HFFc6 (cell line): ENCODE data around the gene KIF3C. TPM values are rescaled to one million over a fixed set of nuclear protein-coding genes. Genes with fewer than 3 reads are reported as not detected.
A peak's percentile ranks its signal among the peaks of the same experiment; 100 is the strongest.

ENCODE experiments used
- DNase-seq: peaks from one replicate; pipeline ENCODE4 v3.0.0-alpha.2; 2018
- H3K27ac Mint-ChIP-seq: 2 replicates; pipeline ENCODE4 v1.8.0; 2020; ENCODE audit warnings: mild to moderate bottlenecking, mixed read lengths
- H3K27me3 Mint-ChIP-seq: 2 replicates; pipeline ENCODE4 v1.8.0; 2021; ENCODE audit warnings: mild to moderate bottlenecking, moderate library complexity, mixed read lengths; ENCODE audit not compliant: insufficient read depth
- H3K36me3 Mint-ChIP-seq: 2 replicates; pipeline ENCODE4 v1.8.0; 2021; ENCODE audit warnings: low read depth, mixed read lengths
- H3K4me1 Mint-ChIP-seq: 2 replicates; pipeline ENCODE4 v1.8.0; 2020; ENCODE audit warnings: low read depth, mixed read lengths
- H3K4me3 Mint-ChIP-seq: 2 replicates; pipeline ENCODE4 v1.8.0; 2020; ENCODE audit warnings: mild to moderate bottlenecking, moderate library complexity, mixed read lengths
- H3K9me3 Mint-ChIP-seq: 2 replicates; pipeline ENCODE4 v1.8.0; 2020; ENCODE audit warnings: mild to moderate bottlenecking, mixed read lengths
- total RNA-seq, 6 experiments: library from RNA; stranded (reverse); fragmentation: NEBNext Ultra II Directional; extraction: Animal tissue kit (Norgen Biotek cat#: 25700); gene quantifications; 2 replicates in 1 of 6; 3 replicates in 5 of 6; pipeline ENCODE4 v1.2.3, GENCODE V29; 2021
- TF ChIP-seq, protein P1 (sequence below): fragments of 200-600 bp; sonication (generic); IDR thresholded peaks from 2 replicates; pipeline ENCODE4 v1.5.0; 2021; ENCODE audit warnings: antibody characterized with exemption, mild to moderate bottlenecking

Gene KIF3C
- total RNA-seq, 6 experiments from 2014 or later = 18.0 to 21.1 (median 19.7) TPM

- no peak overlapping the region for H3K4me3 Mint-ChIP-seq
- no peaks in the 10 kb centered on the region for H3K9me3 Mint-ChIP-seq
- H3K27ac Mint-ChIP-seq = no peak overlapping the region
- no peaks in the 10 kb centered on the region for H3K36me3 Mint-ChIP-seq
- peaks cover 8% of the 10 kb centered on the region for H3K27me3 Mint-ChIP-seq
- TF ChIP-seq, protein P1, sequence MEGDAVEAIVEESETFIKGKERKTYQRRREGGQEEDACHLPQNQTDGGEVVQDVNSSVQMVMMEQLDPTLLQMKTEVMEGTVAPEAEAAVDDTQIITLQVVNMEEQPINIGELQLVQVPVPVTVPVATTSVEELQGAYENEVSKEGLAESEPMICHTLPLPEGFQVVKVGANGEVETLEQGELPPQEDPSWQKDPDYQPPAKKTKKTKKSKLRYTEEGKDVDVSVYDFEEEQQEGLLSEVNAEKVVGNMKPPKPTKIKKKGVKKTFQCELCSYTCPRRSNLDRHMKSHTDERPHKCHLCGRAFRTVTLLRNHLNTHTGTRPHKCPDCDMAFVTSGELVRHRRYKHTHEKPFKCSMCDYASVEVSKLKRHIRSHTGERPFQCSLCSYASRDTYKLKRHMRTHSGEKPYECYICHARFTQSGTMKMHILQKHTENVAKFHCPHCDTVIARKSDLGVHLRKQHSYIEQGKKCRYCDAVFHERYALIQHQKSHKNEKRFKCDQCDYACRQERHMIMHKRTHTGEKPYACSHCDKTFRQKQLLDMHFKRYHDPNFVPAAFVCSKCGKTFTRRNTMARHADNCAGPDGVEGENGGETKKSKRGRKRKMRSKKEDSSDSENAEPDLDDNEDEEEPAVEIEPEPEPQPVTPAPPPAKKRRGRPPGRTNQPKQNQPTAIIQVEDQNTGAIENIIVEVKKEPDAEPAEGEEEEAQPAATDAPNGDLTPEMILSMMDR = no peak
- peaks cover 28% of the 10 kb centered on the region for H3K4me1 Mint-ChIP-seq
- peak; percentile 79 for DNase-seq
Observed at GRCh38 chr2:25885933-25886332, 96.4 kb downstream of the KIF3C start.

- no peak for DNase-seq
- no peaks in the 10 kb centered on the region for H3K9me3 Mint-ChIP-seq
- H3K27ac Mint-ChIP-seq = no peak overlapping the region
- no peaks in the 10 kb centered on the region; the same call in 1 of the 2 replicates for H3K27me3 Mint-ChIP-seq
- TF ChIP-seq, protein P1 = no peak
- peaks cover 56% of the 10 kb centered on the region for H3K4me1 Mint-ChIP-seq
- no peak overlapping the region for H3K4me3 Mint-ChIP-seq
- H3K36me3 Mint-ChIP-seq = no peaks in the 10 kb centered on the region
Observed at GRCh38 chr2:25881764-25882163, 100.5 kb downstream of the KIF3C start.

DNA sequence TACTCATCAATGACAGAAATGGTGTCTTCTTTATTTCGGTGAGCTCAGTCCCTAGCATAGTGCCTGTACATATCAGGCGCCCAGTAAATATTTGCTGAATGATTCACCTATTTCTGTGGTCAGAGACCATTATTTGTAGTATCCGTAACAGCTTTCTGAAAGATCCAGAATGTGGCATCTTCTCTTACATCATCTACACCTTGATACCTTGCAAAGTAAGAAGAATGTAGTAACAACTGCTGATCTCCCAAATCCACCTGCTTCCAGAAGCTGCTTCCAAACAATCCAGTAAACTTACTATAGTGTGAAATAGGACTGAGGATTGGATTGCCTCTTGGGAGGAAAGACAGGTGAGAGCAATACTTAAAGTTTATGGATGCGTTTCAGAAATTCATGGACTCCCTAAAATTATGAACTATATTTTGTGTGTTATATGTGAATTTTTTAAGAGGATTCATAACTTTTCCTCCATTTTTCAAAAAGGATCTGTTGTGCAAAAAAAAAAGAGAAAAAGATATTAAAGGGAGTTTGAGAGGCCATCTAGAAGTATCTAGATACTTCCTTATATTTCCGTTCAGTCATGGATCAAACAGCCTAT is 103.1 kb downstream of the KIF3C start:
- Mint-ChIP-seq H3K27me3 (no peaks in the 10 kb centered on the region; the same call in 1 of the 2 replicates), H3K4me3 (peak overlapping the region; percentile 99), H3K9me3 (no peaks in the 10 kb centered on the region), H3K4me1 (peaks cover 59% of the 10 kb centered on the region), H3K27ac (peak overlapping the region; percentile 98), H3K36me3 (no peaks in the 10 kb centered on the region)
- peak; percentile 74 for DNase-seq
- TF ChIP-seq, protein P1 = no peak

DNA sequence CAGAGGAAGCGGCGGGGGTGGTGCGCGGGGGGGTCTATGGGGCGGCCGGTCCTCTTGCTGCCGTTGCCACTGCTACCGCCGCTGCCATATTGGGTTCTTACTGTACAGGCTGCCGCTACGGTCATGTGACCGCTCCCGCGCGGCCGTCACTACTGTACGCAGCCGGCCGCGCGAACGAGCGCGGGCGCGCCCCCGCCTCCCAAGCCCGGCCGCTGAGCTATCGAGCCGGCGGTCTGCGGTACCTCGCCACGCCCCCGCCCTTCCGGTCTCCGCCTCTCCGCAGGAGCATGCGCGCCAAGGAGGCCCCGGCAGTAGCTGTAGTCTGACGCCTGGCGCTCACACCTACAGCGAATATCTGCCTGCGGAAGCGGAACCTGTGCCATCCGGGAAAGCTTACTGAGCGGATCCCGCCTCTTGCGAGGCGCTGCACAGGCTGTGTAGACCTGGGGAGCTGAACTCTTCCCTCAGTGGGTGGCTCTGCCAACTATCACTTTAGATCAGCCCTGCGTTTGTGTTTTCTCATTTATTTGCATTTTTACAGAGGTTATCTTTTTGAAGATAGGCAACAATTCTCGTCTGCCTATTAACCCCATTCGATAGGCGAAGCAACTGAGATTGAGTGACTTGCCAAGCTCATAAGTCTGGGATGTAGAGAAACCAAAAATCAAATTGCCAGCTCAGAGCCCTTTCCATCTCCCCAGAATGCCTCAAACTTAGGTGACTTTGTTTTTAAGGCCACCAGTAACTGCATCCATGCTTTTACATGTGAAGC is 103.8 kb downstream of the KIF3C start, which contains the start of gene ASXL2:
Gene ASXL2 (minus strand): TSS at position 127 of the 772 bp plus-strand sequence. CDS start 265 bp downstream, outside the sequence.
- Mint-ChIP-seq H3K27ac (peak within 1 kb of the TSS; percentile 98), H3K27me3 (no peaks in the 10 kb centered on the region; the same call in 1 of the 2 replicates), H3K36me3 (0 out of 2 replicates have a peak, but pooled peaks cover 4% of the 10 kb centered on the region), H3K9me3 (no peaks in the 10 kb centered on the region), H3K4me1 (peaks cover 59% of the 10 kb centered on the region), H3K4me3 (peak within 1 kb of the TSS; percentile 99)
- TF ChIP-seq, protein P1 = no peak
- peak; percentile 94 for DNase-seq

DNA sequence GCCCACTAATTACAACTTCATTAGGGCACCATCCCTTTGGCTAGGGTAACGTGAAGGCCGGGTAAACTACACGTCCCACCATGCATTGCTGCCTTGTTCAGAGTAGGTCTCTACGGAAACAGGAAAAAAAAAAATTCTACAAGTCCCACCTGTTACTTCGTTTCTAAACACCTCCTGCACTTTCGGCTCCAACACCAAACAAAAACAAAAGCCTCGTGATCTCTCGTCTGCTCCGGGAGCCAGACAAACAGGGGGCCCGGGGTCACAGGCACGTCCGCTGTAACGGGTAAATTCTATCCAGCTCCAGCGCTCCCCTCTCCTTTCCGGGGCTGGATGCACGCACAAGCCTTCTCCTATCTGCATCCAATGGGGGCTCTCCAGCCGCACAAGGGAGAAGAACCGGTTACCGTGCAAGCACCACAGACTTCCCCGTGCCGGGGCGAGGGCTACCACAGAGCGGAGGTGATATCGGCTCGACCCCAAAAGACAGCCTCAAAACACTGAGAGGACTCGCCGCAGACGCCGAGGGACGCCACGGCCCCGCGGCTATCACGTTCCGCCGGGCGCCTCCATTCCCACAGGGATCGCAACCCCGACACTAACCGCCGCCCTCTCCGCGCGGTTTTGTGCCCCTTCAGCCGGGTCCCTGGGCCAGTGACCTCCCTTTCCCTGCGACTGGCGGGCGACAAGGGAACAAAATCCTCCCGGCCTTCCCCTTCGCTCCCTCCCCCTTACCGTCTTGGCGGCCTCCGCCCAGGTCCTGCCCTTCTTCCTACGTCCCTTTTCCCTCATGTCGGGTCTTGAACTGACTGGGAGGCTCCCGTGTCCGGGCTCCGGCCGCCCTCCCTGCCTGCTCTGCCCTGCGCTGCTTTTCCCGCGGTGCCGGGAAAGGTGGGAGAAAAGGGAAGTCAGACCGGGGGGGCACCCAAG is 104.6 kb downstream of the KIF3C start:
- peak overlapping the region; percentile 98 for H3K27ac Mint-ChIP-seq
- H3K4me3 Mint-ChIP-seq = peak overlapping the region; percentile 99
- 0 out of 2 replicates have a peak, but pooled peaks cover 4% of the 10 kb centered on the region for H3K36me3 Mint-ChIP-seq
- no peaks in the 10 kb centered on the region for H3K9me3 Mint-ChIP-seq
- H3K4me1 Mint-ChIP-seq = peaks cover 52% of the 10 kb centered on the region
- H3K27me3 Mint-ChIP-seq = no peaks in the 10 kb centered on the region; the same call in 1 of the 2 replicates
- TF ChIP-seq, protein P1 = no peak
- peak; percentile 34 for DNase-seq
